HepG2 (cell line): Measurements from ENCODE around the gene METTL15. TPM values are rescaled to one million over a fixed set of nuclear protein-coding genes. Genes with fewer than 3 reads are reported as not detected.

Experiments used
- ARID2 ChIP-seq: sonication (generic); formaldehyde crosslinking; IDR thresholded peaks from 2 replicates; pipeline ENCODE4 v1.8.1; 2022; ENCODE audit warnings: mild to moderate bottlenecking, missing genetic modification reagents, borderline replicate concordance
- BCLAF1 ChIP-seq: fragments of 450-650 bp; IDR thresholded peaks from 2 replicates; pipeline ENCODE4 v1.6.1; 2017; ENCODE audit warnings: mild to moderate bottlenecking
- CHD2 ChIP-seq: IDR thresholded peaks from 2 replicates; pipeline ENCODE4 v1.6.1; 2011; ENCODE audit warnings: low read depth, low read length, improper control_type of control experiment
- IKZF4 ChIP-seq: sonication (generic); formaldehyde crosslinking; IDR thresholded peaks from 2 replicates; pipeline ENCODE4 v1.5.1; 2020; ENCODE audit warnings: borderline replicate concordance, mild to moderate bottlenecking, low read depth, missing genetic modification reagents; ENCODE audit errors: not compliant biosample characterization
- KDM4B ChIP-seq: sonication (generic); formaldehyde crosslinking; IDR thresholded peaks from 2 replicates; pipeline ENCODE4 v1.4.0; 2020; ENCODE audit warnings: missing genetic modification reagents
- MATR3 ChIP-seq: sonication (generic); formaldehyde crosslinking; IDR thresholded peaks from 2 replicates; pipeline ENCODE4 v1.4.0; 2020; ENCODE audit warnings: missing genetic modification reagents
- NR2F2 ChIP-seq: IDR thresholded peaks from 2 replicates; pipeline ENCODE4 v1.6.1; 2012; ENCODE audit warnings: low read depth, inconsistent platforms, borderline replicate concordance
- RBFOX2 ChIP-seq: fragments of 200-400 bp; formaldehyde crosslinking; IDR thresholded peaks from 2 replicates; pipeline ENCODE4 v1.6.1; 2017; ENCODE audit warnings: low read depth, mild to moderate bottlenecking, low read length
- SIX1 ChIP-seq: sonication (generic); formaldehyde crosslinking; IDR thresholded peaks from 2 replicates; pipeline ENCODE4 v1.4.0; 2020; ENCODE audit warnings: missing genetic modification reagents, borderline replicate concordance
- SMAD1 ChIP-seq: sonication (generic); formaldehyde crosslinking; IDR thresholded peaks from 2 replicates; pipeline ENCODE4 v1.4.0; 2020; ENCODE audit warnings: missing genetic modification reagents, low read depth, mild to moderate bottlenecking, borderline replicate concordance
- ZNF609 ChIP-seq: sonication (generic); formaldehyde crosslinking; IDR thresholded peaks from 2 replicates; pipeline ENCODE4 v1.4.0; 2020; ENCODE audit warnings: mild to moderate bottlenecking, missing genetic modification reagents, borderline replicate concordance
- ZNF782 ChIP-seq: sonication (generic); formaldehyde crosslinking; IDR thresholded peaks from 2 replicates; pipeline ENCODE4 v1.4.0; 2020; ENCODE audit warnings: missing genetic modification reagents, mild to moderate bottlenecking, borderline replicate concordance
- polyA plus RNA-seq, 8 experiments: library from polyadenylated mRNA; depleted of rRNA in 3 of 8; stranded (reverse) in 7 of 8; unstranded in 1 of 8; fragments of >200 nt; fragmentation: Illumina TruSeq in 4 of 8; extraction: Trizol in 4 of 8; gene quantifications; 2 replicates each; pipeline versions ENCODE4 v1.2.1 to v1.2.3, GENCODE V29; 2011 to 2016; ENCODE audit warnings: low read depth in 4 of 8, missing spikeins in 1 of 8, mixed read lengths in 1 of 8; ENCODE audit not compliant: insufficient read depth in 1 of 8
- total RNA-seq, 5 experiments: library from RNA; depleted of rRNA; stranded (reverse); fragments of >200 nt; fragmentation: Illumina TruSeq; extraction: Trizol; gene quantifications; 2 replicates each; pipeline ENCODE4 v1.2.3, GENCODE V29; 2016; ENCODE audit warnings: low read depth in 1 of 5
- TF ChIP-seq, protein P1 (sequence below): sonication (generic); formaldehyde crosslinking; IDR thresholded peaks from 2 replicates; pipeline ENCODE4 v1.5.0; 2020; ENCODE audit warnings: missing genetic modification reagents
- TF ChIP-seq, protein P2 (sequence below): sonication (generic); formaldehyde crosslinking; IDR thresholded peaks from 2 replicates; pipeline ENCODE4 v1.5.0; 2020; ENCODE audit warnings: missing genetic modification reagents
- TF ChIP-seq, protein P3 (sequence below): sonication (generic); formaldehyde crosslinking; IDR thresholded peaks from 2 replicates; pipeline ENCODE4 v1.5.1; 2020; ENCODE audit warnings: missing genetic modification reagents, mild to moderate bottlenecking, borderline replicate concordance

Gene METTL15
- total and polyA plus RNA-seq, 2 of the 13 experiments (the other 11 are each of a cell fraction or from before 2014, with no cell fraction given), result 6.5 to 14.0 TPM

- TF ChIP-seq ZNF782 (CRISPR knock-in tag) (peak; percentile 75; the same call in 1 of the 2 replicates), SMAD1 (CRISPR knock-in tag) (no peak), RBFOX2 (peak; percentile 55), BCLAF1 (no peak), KDM4B (CRISPR knock-in tag) (peak; percentile 96), CHD2 (no peak; the same call in 1 of the 2 replicates), MATR3 (CRISPR knock-in tag) (no peak), IKZF4 (CRISPR knock-in tag) (peak; percentile 44), ARID2 (CRISPR knock-in tag) (peak; percentile 57; the same call in 1 of the 2 replicates), SIX1 (no peak; the same call in 1 of the 2 replicates), NR2F2 (peak; percentile 49; the same call in 1 of the 2 replicates), ZNF609 (no peak)
- TF ChIP-seq, protein P1, sequence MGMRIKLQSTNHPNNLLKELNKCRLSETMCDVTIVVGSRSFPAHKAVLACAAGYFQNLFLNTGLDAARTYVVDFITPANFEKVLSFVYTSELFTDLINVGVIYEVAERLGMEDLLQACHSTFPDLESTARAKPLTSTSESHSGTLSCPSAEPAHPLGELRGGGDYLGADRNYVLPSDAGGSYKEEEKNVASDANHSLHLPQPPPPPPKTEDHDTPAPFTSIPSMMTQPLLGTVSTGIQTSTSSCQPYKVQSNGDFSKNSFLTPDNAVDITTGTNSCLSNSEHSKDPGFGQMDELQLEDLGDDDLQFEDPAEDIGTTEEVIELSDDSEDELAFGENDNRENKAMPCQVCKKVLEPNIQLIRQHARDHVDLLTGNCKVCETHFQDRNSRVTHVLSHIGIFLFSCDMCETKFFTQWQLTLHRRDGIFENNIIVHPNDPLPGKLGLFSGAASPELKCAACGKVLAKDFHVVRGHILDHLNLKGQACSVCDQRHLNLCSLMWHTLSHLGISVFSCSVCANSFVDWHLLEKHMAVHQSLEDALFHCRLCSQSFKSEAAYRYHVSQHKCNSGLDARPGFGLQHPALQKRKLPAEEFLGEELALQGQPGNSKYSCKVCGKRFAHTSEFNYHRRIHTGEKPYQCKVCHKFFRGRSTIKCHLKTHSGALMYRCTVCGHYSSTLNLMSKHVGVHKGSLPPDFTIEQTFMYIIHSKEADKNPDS (CRISPR knock-in tag), result peak; percentile 85
- TF ChIP-seq, protein P2, sequence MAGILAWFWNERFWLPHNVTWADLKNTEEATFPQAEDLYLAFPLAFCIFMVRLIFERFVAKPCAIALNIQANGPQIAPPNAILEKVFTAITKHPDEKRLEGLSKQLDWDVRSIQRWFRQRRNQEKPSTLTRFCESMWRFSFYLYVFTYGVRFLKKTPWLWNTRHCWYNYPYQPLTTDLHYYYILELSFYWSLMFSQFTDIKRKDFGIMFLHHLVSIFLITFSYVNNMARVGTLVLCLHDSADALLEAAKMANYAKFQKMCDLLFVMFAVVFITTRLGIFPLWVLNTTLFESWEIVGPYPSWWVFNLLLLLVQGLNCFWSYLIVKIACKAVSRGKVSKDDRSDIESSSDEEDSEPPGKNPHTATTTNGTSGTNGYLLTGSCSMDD (CRISPR knock-in tag), result peak; percentile 41; the same call in 1 of the 2 replicates
- TF ChIP-seq, protein P3, sequence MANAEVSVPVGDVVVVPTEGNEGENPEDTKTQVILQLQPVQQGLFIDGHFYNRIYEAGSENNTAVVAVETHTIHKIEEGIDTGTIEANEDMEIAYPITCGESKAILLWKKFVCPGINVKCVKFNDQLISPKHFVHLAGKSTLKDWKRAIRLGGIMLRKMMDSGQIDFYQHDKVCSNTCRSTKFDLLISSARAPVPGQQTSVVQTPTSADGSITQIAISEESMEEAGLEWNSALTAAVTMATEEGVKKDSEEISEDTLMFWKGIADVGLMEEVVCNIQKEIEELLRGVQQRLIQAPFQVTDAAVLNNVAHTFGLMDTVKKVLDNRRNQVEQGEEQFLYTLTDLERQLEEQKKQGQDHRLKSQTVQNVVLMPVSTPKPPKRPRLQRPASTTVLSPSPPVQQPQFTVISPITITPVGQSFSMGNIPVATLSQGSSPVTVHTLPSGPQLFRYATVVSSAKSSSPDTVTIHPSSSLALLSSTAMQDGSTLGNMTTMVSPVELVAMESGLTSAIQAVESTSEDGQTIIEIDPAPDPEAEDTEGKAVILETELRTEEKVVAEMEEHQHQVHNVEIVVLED (CRISPR knock-in tag), result peak; percentile 91
These were observed 2.1 kb downstream of the METTL15 start (continued) for GRCh38 chr11:28110108-28110820.
